Measurements from ENCODE around the gene TMEM59. TPM values are rescaled to one million over a fixed set of nuclear protein-coding genes. Genes with fewer than 3 reads are reported as not detected.

The TMEM59 gene
- total and polyA plus RNA-seq, 4 donors: 152 to 468 (median 336) TPM

GRCh38 chr1:54094001-54094729, 41.2 kb upstream of the TMEM59 start:
- H3K27ac ChIP-seq (ENCODE audit: low read depth in 1 of 2, low read length in 1 of 2): no peak overlapping the region

GRCh38 chr1:54091666-54092065, 38.7 kb upstream of the TMEM59 start:
- TF ChIP-seq, protein P1, sequence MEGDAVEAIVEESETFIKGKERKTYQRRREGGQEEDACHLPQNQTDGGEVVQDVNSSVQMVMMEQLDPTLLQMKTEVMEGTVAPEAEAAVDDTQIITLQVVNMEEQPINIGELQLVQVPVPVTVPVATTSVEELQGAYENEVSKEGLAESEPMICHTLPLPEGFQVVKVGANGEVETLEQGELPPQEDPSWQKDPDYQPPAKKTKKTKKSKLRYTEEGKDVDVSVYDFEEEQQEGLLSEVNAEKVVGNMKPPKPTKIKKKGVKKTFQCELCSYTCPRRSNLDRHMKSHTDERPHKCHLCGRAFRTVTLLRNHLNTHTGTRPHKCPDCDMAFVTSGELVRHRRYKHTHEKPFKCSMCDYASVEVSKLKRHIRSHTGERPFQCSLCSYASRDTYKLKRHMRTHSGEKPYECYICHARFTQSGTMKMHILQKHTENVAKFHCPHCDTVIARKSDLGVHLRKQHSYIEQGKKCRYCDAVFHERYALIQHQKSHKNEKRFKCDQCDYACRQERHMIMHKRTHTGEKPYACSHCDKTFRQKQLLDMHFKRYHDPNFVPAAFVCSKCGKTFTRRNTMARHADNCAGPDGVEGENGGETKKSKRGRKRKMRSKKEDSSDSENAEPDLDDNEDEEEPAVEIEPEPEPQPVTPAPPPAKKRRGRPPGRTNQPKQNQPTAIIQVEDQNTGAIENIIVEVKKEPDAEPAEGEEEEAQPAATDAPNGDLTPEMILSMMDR (IDR thresholded peaks at IDR 0.05; ENCODE audit: control extremely low read depth, extremely low read depth): no peak
- no peaks in the 10 kb centered on the region for H3K27me3 ChIP-seq (ENCODE audit: control insufficient read depth in 3 of 3, insufficient read depth in 3 of 3, low read length in 2 of 3)
- peaks cover 0 to 3% (median under 1%) of the 10 kb centered on the region in 4 donors for H3K36me3 ChIP-seq (ENCODE audit: control insufficient read depth in 4 of 4, insufficient read depth in 4 of 4, low read length in 4 of 4)
- H3K27ac ChIP-seq (ENCODE audit: low read depth in 1 of 2, low read length in 1 of 2): no peak overlapping the region
- no peak overlapping the region for H3K4me3 ChIP-seq
- H3K9ac ChIP-seq (ENCODE audit: insufficient read depth in 1 of 2, low read length in 2 of 2): no peak overlapping the region
- peaks cover 0 to 15% (median 0%) of the 10 kb centered on the region in 5 donors for H3K4me1 ChIP-seq (ENCODE audit: control insufficient read depth in 5 of 5, insufficient read depth in 5 of 5, low read length in 5 of 5)
- no peak for DNase-seq
- 67 to 82% methylated on average over 3 of the region's 3 CpGs for WGBS, 2 donors
- ATAC-seq (ENCODE audit: insufficient read depth, low FRiP score): no peak
- peaks cover 0 to 2% (median 0%) of the 10 kb centered on the region in 4 donors for H3K9me3 ChIP-seq (ENCODE audit: control insufficient read depth in 4 of 4, insufficient read depth in 3 of 4, low read length in 3 of 4)

More at GRCh38 chr1:54094001-54094729, 41.2 kb upstream of the TMEM59 start:
- DNase-seq (no peak), ATAC-seq (ENCODE audit: insufficient read depth, low FRiP score) (no peak)
- TF ChIP-seq, protein P1 (IDR thresholded peaks at IDR 0.05; ENCODE audit: control extremely low read depth, extremely low read depth): no peak
- H3K4me1 ChIP-seq (ENCODE audit: control insufficient read depth in 5 of 5, insufficient read depth in 5 of 5, low read length in 5 of 5): peaks cover 0 to 18% (median 0%) of the 10 kb centered on the region in 5 donors
- no peak overlapping the region for H3K4me3 ChIP-seq
- WGBS, 2 donors: 85 to 87% methylated on average over 4 of the region's 4 CpGs
- H3K36me3 ChIP-seq (ENCODE audit: control insufficient read depth in 4 of 4, insufficient read depth in 4 of 4, low read length in 4 of 4): no peaks in the 10 kb centered on the region
- H3K9me3 ChIP-seq (ENCODE audit: control insufficient read depth in 4 of 4, insufficient read depth in 3 of 4, low read length in 3 of 4): peaks cover 0 to 2% (median 0%) of the 10 kb centered on the region in 4 donors
- no peak overlapping the region for H3K9ac ChIP-seq (ENCODE audit: insufficient read depth in 1 of 2, low read length in 2 of 2)
- no peaks in the 10 kb centered on the region for H3K27me3 ChIP-seq (ENCODE audit: control insufficient read depth in 3 of 3, insufficient read depth in 3 of 3, low read length in 2 of 3)

- Histone ChIP-seq H3K36me3 (ENCODE audit: control insufficient read depth in 4 of 4, insufficient read depth in 4 of 4, low read length in 4 of 4) (peaks cover 0 to 3% (median under 1%) of the 10 kb centered on the region in 4 donors), H3K9ac (ENCODE audit: insufficient read depth in 1 of 2, low read length in 2 of 2) (no peak overlapping the region), H3K4me1 (ENCODE audit: control insufficient read depth in 5 of 5, insufficient read depth in 5 of 5, low read length in 5 of 5) (no peaks in the 10 kb centered on the region), H3K27ac (ENCODE audit: low read depth in 1 of 2, low read length in 1 of 2) (no peak overlapping the region), H3K27me3 (ENCODE audit: control insufficient read depth in 3 of 3, insufficient read depth in 3 of 3, low read length in 2 of 3) (no peaks in the 10 kb centered on the region), H3K4me3 (no peak overlapping the region), H3K9me3 (ENCODE audit: control insufficient read depth in 4 of 4, insufficient read depth in 3 of 4, low read length in 3 of 4) (no peaks in the 10 kb centered on the region)
- DNase-seq (peak in 1 of 3 donors; percentile 18), ATAC-seq (ENCODE audit: insufficient read depth, low FRiP score) (no peak)
- TF ChIP-seq, protein P1 (IDR thresholded peaks at IDR 0.05; ENCODE audit: control extremely low read depth, extremely low read depth): no peak
- 70 to 77% methylated on average over 5 of the region's 5 CpGs for WGBS, 2 donors
These were observed 35.4 kb upstream of the TMEM59 start for GRCh38 chr1:54088385-54088784.

Measured in lung (tissue), 12 donors.